Stimulated activated CD4-positive, alpha-beta T cell treated with anti-CD3 and anti-CD28 coated beads, TNF-alpha, amount 100 ng/mL, for 1 hour (primary cell): Measurements from ENCODE around the gene ATP6V1C2.
A peak's percentile ranks its signal among the peaks of the same experiment; 100 is the strongest.
"Not testable (repeated sequence)": the region's sequence is repeated elsewhere in the genome, so short reads cannot be mapped to it uniquely, and the experiment has no call there.

Experiments
- DNase-seq, 3 donors: peaks; one replicate each; pipeline ENCODE4 v3.0.0-alpha.2; 2020; ENCODE audit warnings: low read depth in 3 of 3, low spot score in 1 of 3

ATP6V1C2 gene

GRCh38 chr2:10785260-10785659, 63.8 kb downstream of the ATP6V1C2 start:
- DNase-seq: no peak

- no peak for DNase-seq
Measured at GRCh38 chr2:10786240-10786982, 65.0 kb downstream of the ATP6V1C2 start.

GRCh38 chr2:10787176-10787968, 65.9 kb downstream of the ATP6V1C2 start:
- DNase-seq: peak in 1 of 3 donors; percentile 18

GRCh38 chr2:10788855-10789254, 67.4 kb downstream of the ATP6V1C2 start:
- DNase-seq: no peak

- DNase-seq: no peak
Measured at GRCh38 chr2:10790228-10790973, 69.0 kb downstream of the ATP6V1C2 start.

GRCh38 chr2:10792001-10792634, 70.7 kb downstream of the ATP6V1C2 start:
- DNase-seq: no peak

DNA sequence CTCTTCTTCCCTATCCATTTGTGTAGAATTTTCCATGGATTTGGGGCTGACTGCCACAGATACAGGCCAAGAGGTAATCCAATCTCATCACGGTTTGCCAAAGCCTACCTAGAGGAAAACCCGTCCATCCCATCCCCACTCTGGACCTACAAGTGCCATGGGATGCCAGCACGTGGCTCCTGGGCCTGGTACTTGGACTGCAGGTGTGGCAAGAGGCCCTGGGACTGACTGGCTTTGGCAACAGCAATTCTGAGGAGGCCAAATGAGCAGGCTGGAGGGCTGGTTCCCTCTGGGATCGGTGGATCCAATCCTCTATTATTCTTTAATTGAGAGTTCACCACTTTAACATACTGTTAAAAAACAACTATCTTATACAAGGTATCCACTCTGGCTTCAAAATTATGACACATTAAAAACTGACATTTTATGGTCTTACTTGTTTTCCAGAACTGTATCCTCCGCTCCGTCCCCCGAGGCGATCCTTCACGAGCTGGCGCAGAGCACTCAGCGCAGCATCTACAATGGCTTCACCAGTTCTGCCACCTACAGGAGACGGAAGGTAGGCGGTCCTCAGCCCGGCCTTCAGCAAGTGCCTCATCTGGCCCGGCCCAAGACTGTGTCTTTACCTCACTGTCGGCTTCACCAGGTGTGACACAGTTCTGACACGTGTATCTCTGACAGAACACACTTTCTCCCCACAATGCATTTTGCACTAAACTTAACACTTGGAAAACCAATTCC, 71.4 kb downstream of the ATP6V1C2 start:
- DNase-seq: no peak

DNA sequence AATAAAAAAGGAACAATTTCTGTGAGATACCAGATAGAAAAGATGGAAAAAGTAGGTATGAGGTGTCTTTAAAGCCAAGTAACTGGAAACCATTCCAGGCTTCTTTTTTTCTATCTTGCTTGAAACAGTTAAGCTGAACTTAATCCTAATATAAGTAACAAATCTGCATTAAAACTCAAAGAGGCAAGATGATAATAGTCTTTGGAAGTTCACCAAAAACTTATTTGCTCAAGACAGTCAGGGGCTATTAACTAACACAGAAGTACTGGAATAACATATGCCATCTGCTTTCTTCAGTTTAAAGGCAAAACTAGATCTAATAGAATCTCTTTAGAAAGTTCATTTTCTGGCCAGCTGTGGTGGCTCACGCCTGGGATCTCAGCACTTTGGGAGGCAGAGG, 72.4 kb downstream of the ATP6V1C2 start:
- DNase-seq: no peak

DNA sequence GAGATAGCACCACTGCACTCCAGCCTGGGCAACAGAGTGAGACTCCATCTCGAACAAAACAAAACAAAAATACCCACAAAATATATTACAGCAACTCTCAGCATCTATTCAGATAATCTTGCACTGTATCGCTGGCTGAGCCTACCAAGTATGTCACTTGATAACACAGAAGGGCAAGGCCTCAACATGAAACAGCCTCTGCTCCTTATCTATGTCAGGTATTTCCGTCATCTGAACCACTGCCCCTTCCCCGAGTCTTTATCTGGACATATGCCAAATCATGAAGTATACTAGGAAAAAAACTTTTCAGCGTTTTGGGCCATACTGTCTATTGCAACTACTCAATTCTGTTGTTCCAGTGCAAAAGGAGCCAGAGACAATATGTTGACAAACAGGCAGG, 73.4 kb downstream of the ATP6V1C2 start:
- no peak for DNase-seq

DNA sequence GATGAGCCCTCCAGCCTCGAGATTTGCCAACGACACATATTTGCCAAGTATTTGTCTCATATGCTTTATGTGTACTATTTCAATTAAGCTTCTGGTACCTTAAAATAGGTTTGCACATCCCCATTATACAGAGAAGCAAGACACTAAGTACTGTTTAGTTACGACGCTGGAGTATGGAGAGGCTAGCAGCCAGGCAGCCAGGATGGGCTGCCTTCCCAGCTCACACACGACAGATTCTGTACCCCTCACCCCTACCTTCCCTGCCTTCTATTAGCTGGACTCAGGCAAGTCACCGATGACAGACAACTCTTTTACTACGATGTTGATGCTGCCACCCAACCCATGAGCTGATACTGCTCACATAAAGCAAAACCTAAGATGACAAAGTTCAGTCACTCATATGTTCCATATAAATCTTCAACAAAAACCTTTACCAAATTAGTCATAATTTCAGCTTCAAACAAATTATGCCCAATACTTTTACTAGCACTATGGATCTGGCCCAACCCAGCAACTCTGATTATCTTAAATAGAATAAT, 74.1 kb downstream of the ATP6V1C2 start:
- DNase-seq: no peak

- no peak for DNase-seq
Measured at GRCh38 chr2:10796703-10797102, 75.3 kb downstream of the ATP6V1C2 start.

DNA sequence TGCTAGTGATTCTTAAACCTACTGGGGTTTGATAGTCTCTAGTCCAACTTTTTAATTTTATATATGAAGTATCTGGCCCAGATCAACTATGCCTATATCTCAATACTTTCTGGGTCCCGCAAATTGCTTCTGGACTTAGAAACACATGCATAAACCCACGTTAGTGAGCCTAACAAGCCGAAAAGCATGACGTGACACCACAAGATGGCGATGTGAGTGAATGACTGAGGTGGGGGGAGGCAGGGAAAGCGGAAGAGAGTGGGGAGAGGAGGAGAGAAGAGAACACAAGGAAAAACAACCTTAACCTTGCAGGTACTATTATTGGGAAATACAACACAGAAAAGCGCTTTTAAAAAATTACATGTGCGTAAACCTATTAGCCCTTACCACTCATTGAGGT, 77.4 kb downstream of the ATP6V1C2 start:
- DNase-seq: no peak

GRCh38 chr2:10800163-10800562, 78.7 kb downstream of the ATP6V1C2 start:
- no peak for DNase-seq

DNA sequence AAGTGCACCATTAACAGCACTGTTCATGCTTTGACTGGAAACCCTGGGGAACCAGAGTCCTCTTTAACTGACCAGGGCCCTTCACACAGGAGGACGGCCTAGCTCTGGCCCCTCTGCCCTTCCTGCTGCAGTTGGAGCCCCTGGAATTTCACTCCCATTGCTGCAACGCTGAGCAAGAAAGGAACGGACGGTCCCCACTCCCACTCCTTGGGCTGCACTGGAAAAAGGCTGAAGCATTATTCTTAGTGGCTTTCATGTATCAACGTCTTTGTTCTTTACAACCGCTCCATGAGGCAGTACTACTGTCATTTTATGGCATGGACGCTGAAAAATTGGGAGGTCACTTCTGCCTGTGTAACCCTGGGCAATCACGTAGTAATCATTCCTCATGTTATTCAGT, 81.2 kb downstream of the ATP6V1C2 start:
- DNase-seq: no peak

GRCh38 chr2:10805990-10806389, 84.6 kb downstream of the ATP6V1C2 start:
- not testable (repeated sequence) for DNase-seq

- no peak for DNase-seq
Measured at GRCh38 chr2:10806543-10806942, 85.1 kb downstream of the ATP6V1C2 start.

- DNase-seq: no peak
Measured at GRCh38 chr2:10810202-10811161, 89.1 kb downstream of the ATP6V1C2 start.

- no peak for DNase-seq
Measured at GRCh38 chr2:10811517-10811916, 90.1 kb downstream of the ATP6V1C2 start.
